Neuronal stem cell (in vitro differentiated cells): ENCODE results near the gene MAGEA3.
"Not testable (repeated sequence)": the region's sequence is repeated elsewhere in the genome, so short reads cannot be mapped to it uniquely, and the experiment has no call there.

Experiments
- DNase-seq: peaks from one replicate; pipeline ENCODE4 v3.0.0-alpha.2; 2013; ENCODE audit warnings: low spot score
- H2AFZ ChIP-seq: one replicate; pipeline ENCODE4 v1.6.1; 2013; ENCODE audit warnings: mild to moderate bottlenecking, low read length, inconsistent platforms
- H2AK5ac ChIP-seq: 2 replicates; pipeline ENCODE4 v1.6.1; 2013; ENCODE audit warnings: low read depth, mild to moderate bottlenecking, inconsistent platforms, low read length, moderate library complexity, mixed read lengths
- H2BK120ac ChIP-seq: 2 replicates; pipeline ENCODE4 v1.6.1; 2013; ENCODE audit warnings: low read depth, mild to moderate bottlenecking, inconsistent platforms, low read length, moderate library complexity, mixed read lengths
- H2BK12ac ChIP-seq: one replicate; pipeline ENCODE4 v1.6.1; 2013; ENCODE audit warnings: low read length, inconsistent platforms
- H2BK15ac ChIP-seq: 2 replicates; pipeline ENCODE4 v1.6.1; 2013; ENCODE audit warnings: mild to moderate bottlenecking, low read length, inconsistent platforms, mixed read lengths
- H2BK5ac ChIP-seq: one replicate; pipeline ENCODE4 v1.6.1; 2013; ENCODE audit warnings: inconsistent platforms, mild to moderate bottlenecking, low read length, moderate library complexity
- H3K14ac ChIP-seq: one replicate; pipeline ENCODE4 v1.6.1; 2013; ENCODE audit warnings: low read length, inconsistent platforms
- H3K18ac ChIP-seq: 2 replicates; pipeline ENCODE4 v1.6.1; 2013; ENCODE audit warnings: low read length, inconsistent platforms
- H3K23ac ChIP-seq: 2 replicates; pipeline ENCODE4 v1.6.1; 2013; ENCODE audit warnings: low read depth, mild to moderate bottlenecking, mixed read lengths, low read length, inconsistent platforms; ENCODE audit not compliant: poor library complexity
- H3K27ac ChIP-seq: replicated peaks from 3 replicates; pipeline ENCODE4 v1.5.1; 2013; ENCODE audit warnings: low read length, inconsistent platforms
- H3K27me3 ChIP-seq, 3 experiments: 2 replicates each; pipeline ENCODE4 v1.6.1; 2013; ENCODE audit warnings: low read length in 3 of 3, mild to moderate bottlenecking in 2 of 3, inconsistent platforms in 1 of 3, low read depth in 1 of 3, mixed read lengths in 1 of 3, moderate library complexity in 1 of 3; ENCODE audit not compliant: control insufficient read depth in 3 of 3, insufficient read depth in 3 of 3
- H3K36me3 ChIP-seq, 2 donors: replicated peaks in 1 of 2; 2 replicates each; pipeline ENCODE4 v1.6.1; 2013; ENCODE audit warnings: low read length in 2 of 2; ENCODE audit not compliant: control insufficient read depth in 2 of 2, insufficient read depth in 2 of 2
- H3K4ac ChIP-seq: 2 replicates; pipeline ENCODE4 v1.6.1; 2013; ENCODE audit warnings: inconsistent platforms, mild to moderate bottlenecking, low read length, moderate library complexity
- H3K4me1 ChIP-seq, 2 donors: 1 replicate in 1 of 2; 2 replicates in 1 of 2; pipeline ENCODE4 v1.6.1; 2013; ENCODE audit warnings: low read length in 2 of 2, low read depth in 1 of 2; ENCODE audit not compliant: control insufficient read depth in 2 of 2, insufficient read depth in 1 of 2
- H3K4me2 ChIP-seq: one replicate; pipeline ENCODE4 v1.6.1; 2013; ENCODE audit warnings: mild to moderate bottlenecking, low read length, inconsistent platforms; ENCODE audit not compliant: insufficient read depth, poor library complexity, severe bottlenecking
- H3K4me3 ChIP-seq, 2 donors: 2 replicates each; pipeline ENCODE4 v1.5.1; 2013; ENCODE audit warnings: low read length in 2 of 2, mild to moderate bottlenecking in 2 of 2, inconsistent platforms in 1 of 2, moderate library complexity in 1 of 2
- H3K79me1 ChIP-seq: one replicate; pipeline ENCODE4 v1.6.1; 2013; ENCODE audit warnings: low read depth, mild to moderate bottlenecking, inconsistent platforms, low read length, moderate library complexity
- H3K9ac ChIP-seq: one replicate; pipeline ENCODE4 v1.6.1; 2013; ENCODE audit warnings: mild to moderate bottlenecking, low read depth, low read length, inconsistent platforms; ENCODE audit not compliant: poor library complexity
- H3K9me3 ChIP-seq, 2 donors: replicated peaks in 1 of 2; 2 replicates each; pipeline versions ENCODE3 to v1.6.1; 2013; ENCODE audit warnings: low read length in 2 of 2, mild to moderate bottlenecking in 2 of 2, inconsistent platforms in 1 of 2, low read depth in 1 of 2, mixed read lengths in 1 of 2, moderate library complexity in 1 of 2; ENCODE audit not compliant: control insufficient read depth in 2 of 2, insufficient read depth in 1 of 2
- H4K8ac ChIP-seq: one replicate; pipeline ENCODE4 v1.6.1; 2013; ENCODE audit warnings: low read depth, mild to moderate bottlenecking, inconsistent platforms, low read length, moderate library complexity
- H4K91ac ChIP-seq: one replicate; pipeline ENCODE4 v1.6.1; 2013; ENCODE audit warnings: low read length, low read depth, mild to moderate bottlenecking, inconsistent platforms; ENCODE audit not compliant: poor library complexity
- WGBS, 2 donors: extraction: QIAGEN DNeasy Blood & Tissue Kit; methylation state at CpG; one replicate each; pipeline ENCODE4 v1.1.7; 2013; ENCODE audit warnings: missing lambda C conversion rate in 2 of 2, mixed read lengths in 1 of 2; ENCODE audit not compliant: insufficient read length in 2 of 2, insufficient replicate concordance in 1 of 2; ENCODE audit errors: extremely low coverage in 2 of 2; 5-methylcytosine and 5-hydroxymethylcytosine counted together

The MAGEA3 gene

DNA sequence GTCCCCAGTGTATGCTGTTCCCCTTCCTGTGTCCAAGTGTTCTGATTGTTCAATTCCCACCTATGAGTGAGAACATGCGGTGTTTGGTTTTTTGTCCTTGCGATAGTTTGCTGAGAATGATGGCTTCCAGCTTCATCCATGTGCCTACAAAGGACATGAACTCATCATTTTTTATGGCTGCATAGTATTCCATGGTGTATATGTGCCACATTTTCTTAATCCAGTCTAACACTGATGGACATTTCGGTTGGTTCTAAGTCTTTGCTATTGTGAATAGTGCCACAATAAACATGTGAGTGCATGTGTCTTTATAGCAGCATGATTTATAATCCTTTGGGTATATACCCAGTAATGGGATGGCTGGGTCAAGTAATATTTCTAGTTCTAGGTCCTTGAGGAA lies 23.9 kb upstream of the MAGEA3 start:
- not testable (repeated sequence) for H2AK5ac ChIP-seq, H4K91ac ChIP-seq, H3K27me3 ChIP-seq, H3K4me2 ChIP-seq, H3K4me3 ChIP-seq, H2BK12ac ChIP-seq, H3K18ac ChIP-seq, H3K14ac ChIP-seq, H3K4me1 ChIP-seq, H2BK120ac ChIP-seq, H2BK15ac ChIP-seq, H4K8ac ChIP-seq, H3K36me3 ChIP-seq, H3K27ac ChIP-seq, H3K9me3 ChIP-seq, H2AFZ ChIP-seq, H2BK5ac ChIP-seq, H3K4ac ChIP-seq, DNase-seq, H3K23ac ChIP-seq, H3K9ac ChIP-seq, H3K79me1 ChIP-seq
- no CpG with 5 or more reads among the region's 3 CpGs for WGBS, 2 donors

DNA sequence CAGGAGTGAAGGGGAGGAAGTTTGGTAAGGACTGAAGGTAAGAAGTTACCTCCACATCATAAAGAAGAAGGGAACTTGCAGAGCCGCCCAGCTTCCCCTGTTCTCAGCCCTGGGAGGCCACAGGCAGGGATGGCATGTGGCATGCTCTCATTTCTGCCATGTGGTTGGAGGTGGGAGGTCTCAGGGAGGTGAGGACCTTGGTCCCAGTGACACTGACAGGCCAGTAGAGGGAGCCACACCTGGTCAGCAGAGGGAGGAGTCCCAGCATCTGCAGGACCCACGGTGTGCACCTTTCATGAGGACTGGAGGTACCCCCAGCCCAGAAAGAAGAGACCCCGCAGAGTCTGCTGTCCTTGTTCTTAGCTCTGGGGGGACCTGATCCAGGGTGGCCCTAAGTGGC lies 17.6 kb upstream of the MAGEA3 start:
- H2BK15ac ChIP-seq, H2BK120ac ChIP-seq, H3K27ac ChIP-seq, H4K8ac ChIP-seq, H3K9ac ChIP-seq, H3K4me2 ChIP-seq, H3K27me3 ChIP-seq, DNase-seq, H2BK5ac ChIP-seq, H3K79me1 ChIP-seq, H2AFZ ChIP-seq, H3K4me1 ChIP-seq, H3K4ac ChIP-seq, H3K18ac ChIP-seq, H3K14ac ChIP-seq, H4K91ac ChIP-seq, H3K23ac ChIP-seq, H3K36me3 ChIP-seq, H2BK12ac ChIP-seq, H3K4me3 ChIP-seq, H3K9me3 ChIP-seq, H2AK5ac ChIP-seq: not testable (repeated sequence)
- no CpG with 5 or more reads among the region's 3 CpGs for WGBS, 2 donors

DNA sequence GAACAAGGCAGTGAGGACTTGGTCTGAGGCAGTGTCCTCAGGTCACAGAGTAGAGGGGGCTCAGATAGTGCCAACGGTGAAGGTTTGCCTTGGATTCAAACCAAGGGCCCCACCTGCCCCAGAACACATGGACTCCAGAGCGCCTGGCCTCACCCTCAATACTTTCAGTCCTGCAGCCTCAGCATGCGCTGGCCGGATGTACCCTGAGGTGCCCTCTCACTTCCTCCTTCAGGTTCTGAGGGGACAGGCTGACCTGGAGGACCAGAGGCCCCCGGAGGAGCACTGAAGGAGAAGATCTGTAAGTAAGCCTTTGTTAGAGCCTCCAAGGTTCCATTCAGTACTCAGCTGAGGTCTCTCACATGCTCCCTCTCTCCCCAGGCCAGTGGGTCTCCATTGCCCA lies 1.8 kb downstream of the MAGEA3 start:
- H2BK5ac ChIP-seq, H3K27me3 ChIP-seq, H2BK120ac ChIP-seq, H2BK12ac ChIP-seq, H3K9ac ChIP-seq, H3K79me1 ChIP-seq, H3K27ac ChIP-seq, H2BK15ac ChIP-seq, H2AFZ ChIP-seq, H3K14ac ChIP-seq, H3K23ac ChIP-seq, H3K18ac ChIP-seq, H3K36me3 ChIP-seq, H3K4me2 ChIP-seq, H3K4ac ChIP-seq, H4K91ac ChIP-seq, H3K4me3 ChIP-seq, H3K4me1 ChIP-seq, H3K9me3 ChIP-seq, H2AK5ac ChIP-seq, DNase-seq, H4K8ac ChIP-seq: not testable (repeated sequence)
- WGBS, 2 donors, result no CpG with 5 or more reads among the region's 5 CpGs

DNA sequence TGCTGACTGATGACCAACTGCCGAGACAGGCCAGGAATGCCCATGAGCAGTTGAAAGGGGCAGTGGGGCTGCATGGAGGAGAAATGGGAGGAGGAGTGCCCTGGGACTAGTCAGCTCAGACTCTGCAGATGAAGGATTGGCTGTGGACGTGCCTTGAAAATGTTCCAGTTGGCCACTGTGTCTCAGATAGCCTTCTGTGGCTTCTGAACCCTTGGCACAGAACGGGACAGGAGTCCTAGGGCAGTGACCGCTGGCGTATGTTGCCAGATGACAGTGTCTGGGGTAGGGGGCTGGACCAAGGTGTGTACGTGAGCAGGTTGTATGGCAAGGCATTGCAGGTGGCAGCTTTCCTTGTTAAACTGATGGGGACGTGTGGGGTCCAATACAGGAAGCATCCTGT lies 7.9 kb downstream of the MAGEA3 start:
- H3K14ac ChIP-seq, H2AK5ac ChIP-seq, H3K27ac ChIP-seq, H3K27me3 ChIP-seq, H3K4me2 ChIP-seq, H2BK120ac ChIP-seq, H2BK5ac ChIP-seq, H3K36me3 ChIP-seq, H3K9ac ChIP-seq, H3K23ac ChIP-seq, DNase-seq, H3K4ac ChIP-seq, H3K4me1 ChIP-seq, H3K18ac ChIP-seq, H2BK12ac ChIP-seq, H2AFZ ChIP-seq, H4K8ac ChIP-seq, H2BK15ac ChIP-seq, H3K4me3 ChIP-seq, H4K91ac ChIP-seq, H3K79me1 ChIP-seq, H3K9me3 ChIP-seq: not testable (repeated sequence)
- WGBS, 2 donors, result no CpG with 5 or more reads among the region's 7 CpGs
